GM12878 (cell line): ENCODE results near the gene CCDC159. TPM values are rescaled to one million over a fixed set of nuclear protein-coding genes. Genes with fewer than 3 reads are reported as not detected.

ENCODE experiments used
- ATAC-seq: fragments of 200-7000 bp; cut with Tn5 transposase; 3 replicates; pipeline ENCODE4 v1.9.1; 2020; ENCODE audit warnings: mild to moderate bottlenecking, moderate library complexity
- BruUV-seq: library from RNA; stranded (reverse); fragments of 400-500 nt; replicated peaks from 2 replicates; lab custom pipeline; 2021; lab: Mats Ljungman, UMichigan
- CTCF ChIA-PET: fragments of 300-600 bp; sonication (Branson Sonifier 250); formaldehyde crosslinking; extraction: SDS; loops from one replicate; lab custom pipeline; 2021; ENCODE audit warnings: inconsistent platforms; lab: Yijun Ruan, JAX
- POLR2A ChIA-PET: fragments of 350-600 bp; formaldehyde crosslinking; extraction: SDS; loops from one replicate; lab custom pipeline; 2021; ENCODE audit warnings: inconsistent platforms; lab: Charles Lee
- RAD21 ChIA-PET: fragments of 300-600 bp; sonication (Branson Sonifier 250); formaldehyde crosslinking; loops from one replicate; lab custom pipeline; 2023; ENCODE audit warnings: antibody characterized with exemption; ENCODE audit not compliant: unreplicated experiment; lab: Charles Lee
- SMC1A ChIA-PET: fragments of 300-600 bp; sonication (Branson Sonifier 250); formaldehyde crosslinking; loops from one replicate; lab custom pipeline; 2023; ENCODE audit not compliant: unreplicated experiment, uncharacterized antibody; lab: Charles Lee
- DNase-seq: peaks from one replicate; pipeline ENCODE4 v3.0.0-alpha.2; 2011; ENCODE audit warnings: low read depth, low spot score
- FAIRE-seq: peaks from 3 replicates; lab custom pipeline; 2011; peaks lifted over from hg19 to GRCh38; lab: Jason Lieb, UNC
- H2AFZ ChIP-seq: 2 replicates; pipeline ENCODE4 v1.6.0; 2011; ENCODE audit warnings: low read depth, low read length, control low read depth; ENCODE audit not compliant: control insufficient read depth
- H3K27ac ChIP-seq: 2 replicates; pipeline ENCODE4 v1.5.1; 2011; ENCODE audit warnings: control low read depth; ENCODE audit not compliant: control insufficient read depth, insufficient read depth
- H3K27me3 ChIP-seq, 2 experiments: replicated peaks in 1 of 2; 2 replicates each; pipeline versions ENCODE4 v1.6.0 to v1.6.1; 2011; ENCODE audit warnings: low read length in 1 of 2; ENCODE audit not compliant: control insufficient read depth in 2 of 2, insufficient read depth in 2 of 2
- H3K36me3 ChIP-seq, 2 experiments: 2 replicates each; pipeline ENCODE4 v1.5.1; 2011; ENCODE audit warnings: low read length in 1 of 2; ENCODE audit not compliant: control insufficient read depth in 2 of 2, insufficient read depth in 2 of 2
- H3K4me1 ChIP-seq: 2 replicates; pipeline ENCODE4 v1.6.1; 2011; ENCODE audit warnings: mild to moderate bottlenecking, low read length, moderate library complexity, mixed read lengths; ENCODE audit not compliant: control insufficient read depth, insufficient read depth
- H3K4me2 ChIP-seq: 2 replicates; pipeline ENCODE4 v1.6.0; 2011; ENCODE audit warnings: control low read depth; ENCODE audit not compliant: control insufficient read depth, insufficient read depth
- H3K4me3 ChIP-seq: fragments of 200-600 bp; sonication (generic); 2 replicates; pipeline ENCODE4 v1.5.1; 2016
- H3K79me2 ChIP-seq: 2 replicates; pipeline ENCODE4 v1.6.0; 2011; ENCODE audit warnings: low read length; ENCODE audit not compliant: control insufficient read depth, insufficient read depth
- H3K9ac ChIP-seq: 2 replicates; pipeline ENCODE4 v1.8.0; 2011; ENCODE audit warnings: low read length, control low read depth, mixed read lengths; ENCODE audit not compliant: control insufficient read depth, insufficient read depth
- H3K9me3 ChIP-seq: replicated peaks from 3 replicates; pipeline ENCODE4 v1.5.1; 2011; ENCODE audit warnings: mild to moderate bottlenecking, low read length; ENCODE audit not compliant: control insufficient read depth, insufficient read depth
- H4K20me1 ChIP-seq: 2 replicates; pipeline ENCODE4 v1.6.0; 2011; ENCODE audit not compliant: control insufficient read depth, insufficient read depth
- CBX3 ChIP-seq: fragments of 200-600 bp; sonication (generic); IDR thresholded peaks from 2 replicates; pipeline ENCODE4 v1.6.1; 2016; ENCODE audit warnings: low read depth, borderline replicate concordance
- CHD4 ChIP-seq: fragments of 200-600 bp; sonication (generic); IDR thresholded peaks from 2 replicates; pipeline ENCODE4 v1.6.1; 2016; ENCODE audit warnings: mild to moderate bottlenecking
- EP300 ChIP-seq, 2 experiments: fragments of 150-350 bp in 1 of 2; IDR thresholded peaks; 2 replicates each; pipeline ENCODE4 v1.6.1; 2011 to 2012; ENCODE audit warnings: low read depth in 2 of 2, low read length in 2 of 2, borderline replicate concordance in 1 of 2, improper control_type of control experiment in 1 of 2, inconsistent platforms in 1 of 2; ENCODE audit not compliant: control insufficient read depth in 1 of 2
- FOXK2 ChIP-seq: fragments of 450-650 bp; IDR thresholded peaks from 2 replicates; pipeline ENCODE4 v1.6.1; 2017; ENCODE audit warnings: mild to moderate bottlenecking, moderate library complexity
- IKZF1 ChIP-seq: fragments of 450-650 bp; conservative IDR thresholded peaks from 2 replicates; pipeline ENCODE4 v1.6.1; 2017; ENCODE audit warnings: antibody characterized with exemption, mild to moderate bottlenecking
- IKZF2 ChIP-seq, 2 experiments: fragments of 450-650 bp; IDR thresholded peaks; 2 replicates each; pipeline ENCODE4 v1.6.1; 2017; ENCODE audit warnings: mild to moderate bottlenecking in 2 of 2, moderate library complexity in 2 of 2
- KDM1A ChIP-seq: fragments of 200-600 bp; sonication (generic); IDR thresholded peaks from 2 replicates; pipeline ENCODE4 v1.6.1; 2016; ENCODE audit warnings: borderline replicate concordance
- MXI1 ChIP-seq: fragments of 150-350 bp; IDR thresholded peaks from 2 replicates; pipeline ENCODE4 v1.6.1; 2011; ENCODE audit warnings: low read depth, mild to moderate bottlenecking, inconsistent platforms, low read length, improper control_type of control experiment
- RAD21 ChIP-seq: IDR thresholded peaks from 2 replicates; pipeline ENCODE4 v1.6.1; 2011; ENCODE audit warnings: mild to moderate bottlenecking, low read depth, low read length, moderate library complexity; ENCODE audit not compliant: insufficient read depth
- SREBF2 ChIP-seq: IDR thresholded peaks from 2 replicates; pipeline ENCODE4 v1.6.1; 2012; ENCODE audit warnings: mild to moderate bottlenecking, low read length
- SUPT20H ChIP-seq: IDR thresholded peaks from 2 replicates; pipeline ENCODE4 v1.6.1; 2011; ENCODE audit warnings: low read depth, mild to moderate bottlenecking, low read length, moderate library complexity, borderline replicate concordance; ENCODE audit not compliant: control insufficient read depth
- WGBS: methylation state at CpG from one replicate; pipeline ENCODE4 v1.1.6; 2016; ENCODE audit warnings: low lambda C conversion rate; ENCODE audit not compliant: insufficient replicate concordance, insufficient coverage; ENCODE audit errors: missing lambda C conversion rate; 5-methylcytosine and 5-hydroxymethylcytosine counted together
- in situ Hi-C: fragments of 300-500 bp; cut with MboI; formaldehyde crosslinking; loops from 9 replicates; pipeline ENCODE4 v1.14.3; 2018; ENCODE audit warnings: mixed read lengths
- intact Hi-C: fragments of 100-400 bp; cut with micrococcal nuclease; formaldehyde crosslinking; loops from one replicate; pipeline ENCODE4 v1.14.2; 2022; ENCODE audit not compliant: unreplicated experiment
- polyA plus RNA-seq, 11 experiments: library from polyadenylated mRNA; depleted of rRNA in 4 of 11; unstranded in 6 of 11; stranded (reverse) in 5 of 11; fragments of >200 nt; fragmentation: Nextera tagmentation in 4 of 11; fragmentation: Illumina TruSeq in 1 of 11; extraction: Ambion mirVana in 4 of 11; extraction: Trizol in 1 of 11; gene quantifications; 1 replicate in 1 of 11; 2 replicates in 10 of 11; pipeline versions ENCODE4 v1.2.1 to v1.2.3, GENCODE V29; 2011 to 2016; ENCODE audit warnings: inconsistent platforms in 2 of 11, missing spikeins in 2 of 11, low read depth in 1 of 11
- total RNA-seq, 4 experiments: library from RNA; depleted of rRNA in 3 of 4; stranded (reverse); fragments of >200 nt in 3 of 4; fragmentation: Illumina TruSeq in 1 of 4; extraction: Trizol in 1 of 4; gene quantifications; 2 replicates each; pipeline versions ENCODE4 v1.2.1 to v1.2.3, GENCODE V29; 2013 to 2021
- TF ChIP-seq, protein P1 (sequence below): fragments of 450-650 bp; IDR thresholded peaks from 2 replicates; pipeline ENCODE4 v1.6.1; 2018; ENCODE audit warnings: mild to moderate bottlenecking, low read depth, moderate library complexity; ENCODE audit not compliant: partially characterized antibody
- TF ChIP-seq, protein P2 (sequence below): IDR thresholded peaks from 2 replicates; pipeline ENCODE4 v1.6.1; 2012; ENCODE audit warnings: low read depth, low read length, improper control_type of control experiment
- TF ChIP-seq, protein P3 (sequence below): fragments of 450-650 bp; IDR thresholded peaks from 2 replicates; pipeline ENCODE4 v1.6.1; 2014; ENCODE audit warnings: mild to moderate bottlenecking
- TF ChIP-seq, protein P4 (sequence below): fragments of 450-650 bp; IDR thresholded peaks from 2 replicates; pipeline ENCODE4 v1.6.1; 2017; ENCODE audit warnings: low read depth, mild to moderate bottlenecking, moderate library complexity

CCDC159 gene
- total and polyA plus RNA-seq, 10 of the 15 experiments (the other 5 are each of a cell fraction or from before 2014, with no cell fraction given): 0.61 to 14.7 (median 10.1) TPM

DNA sequence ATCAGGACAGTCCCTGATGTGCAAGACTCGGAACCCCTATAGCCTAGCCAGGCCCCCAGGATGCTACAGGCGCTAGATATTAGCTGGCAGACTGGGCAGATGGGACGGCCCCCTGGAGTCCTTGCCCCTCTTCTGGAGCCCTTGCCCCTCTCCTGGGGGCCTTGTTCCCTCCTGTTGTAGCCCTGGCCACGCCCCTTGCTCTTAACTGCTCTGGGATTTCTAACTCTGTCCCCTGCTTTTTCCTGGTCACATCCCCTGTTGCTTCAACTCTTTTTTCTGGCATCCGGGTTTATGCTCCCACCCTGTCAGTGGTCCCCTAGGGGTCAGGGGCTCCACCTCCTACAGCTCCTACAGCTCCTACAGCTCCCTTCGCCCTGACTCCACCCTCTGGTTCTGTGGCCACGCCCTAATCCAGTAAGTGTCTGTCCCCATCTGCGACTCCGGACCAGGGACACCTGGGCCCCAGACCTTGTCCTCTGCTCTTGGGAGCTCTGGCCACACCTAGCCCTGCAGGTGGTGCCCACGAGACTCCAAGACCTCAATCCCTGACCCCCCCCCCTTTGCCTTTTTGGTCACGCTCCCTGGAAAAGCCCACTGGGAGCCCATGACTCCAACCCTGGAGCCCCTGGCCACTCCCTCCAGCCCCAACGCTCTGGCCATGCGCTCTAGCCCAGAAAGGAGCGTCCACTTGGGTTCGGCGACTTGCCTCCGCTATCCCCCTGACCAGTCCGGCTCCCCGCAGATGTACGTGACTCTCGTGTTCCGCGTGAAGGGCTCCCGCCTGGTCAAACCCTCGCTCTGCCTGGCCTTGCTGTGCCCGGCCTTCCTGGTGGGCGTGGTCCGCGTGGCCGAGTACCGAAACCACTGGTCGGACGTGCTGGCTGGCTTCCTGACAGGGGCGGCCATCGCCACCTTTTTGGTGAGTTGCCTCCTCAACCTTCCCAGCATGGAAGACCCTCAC, 15.7 kb downstream of the CCDC159 start:
- Histone ChIP-seq H3K36me3 (no peaks in the 10 kb centered on the region), H3K4me2 (no peak overlapping the region), H4K20me1 (no peaks in the 10 kb centered on the region), H3K4me1 (no peaks in the 10 kb centered on the region), H2AFZ (no peak overlapping the region), H3K27me3 (no peaks in the 10 kb centered on the region), H3K79me2 (no peaks in the 10 kb centered on the region), H3K9ac (no peak overlapping the region), H3K9me3 (no peaks in the 10 kb centered on the region), H3K4me3 (no peak overlapping the region), H3K27ac (no peak overlapping the region)
- ATAC-seq: no peak
- POLR2A ChIA-PET: no interaction called here
- 85% methylated on average over 35 of the region's 35 CpGs for WGBS
- in situ Hi-C loops: no loop called here
- FAIRE-seq: no peak
- intact Hi-C loops: no loop called here
- no TSS peak for BruUV-seq
- SMC1A ChIA-PET: no interaction called here
- RAD21 ChIA-PET: interaction anchor here (1.4 kb wide), 1 partner anchor 12 kb away, joined by 5 read pairs; the partner anchor contains the start of gene SWSAP1
- no peak for DNase-seq
- CTCF ChIA-PET: no interaction called here
- TF ChIP-seq, protein P1, sequence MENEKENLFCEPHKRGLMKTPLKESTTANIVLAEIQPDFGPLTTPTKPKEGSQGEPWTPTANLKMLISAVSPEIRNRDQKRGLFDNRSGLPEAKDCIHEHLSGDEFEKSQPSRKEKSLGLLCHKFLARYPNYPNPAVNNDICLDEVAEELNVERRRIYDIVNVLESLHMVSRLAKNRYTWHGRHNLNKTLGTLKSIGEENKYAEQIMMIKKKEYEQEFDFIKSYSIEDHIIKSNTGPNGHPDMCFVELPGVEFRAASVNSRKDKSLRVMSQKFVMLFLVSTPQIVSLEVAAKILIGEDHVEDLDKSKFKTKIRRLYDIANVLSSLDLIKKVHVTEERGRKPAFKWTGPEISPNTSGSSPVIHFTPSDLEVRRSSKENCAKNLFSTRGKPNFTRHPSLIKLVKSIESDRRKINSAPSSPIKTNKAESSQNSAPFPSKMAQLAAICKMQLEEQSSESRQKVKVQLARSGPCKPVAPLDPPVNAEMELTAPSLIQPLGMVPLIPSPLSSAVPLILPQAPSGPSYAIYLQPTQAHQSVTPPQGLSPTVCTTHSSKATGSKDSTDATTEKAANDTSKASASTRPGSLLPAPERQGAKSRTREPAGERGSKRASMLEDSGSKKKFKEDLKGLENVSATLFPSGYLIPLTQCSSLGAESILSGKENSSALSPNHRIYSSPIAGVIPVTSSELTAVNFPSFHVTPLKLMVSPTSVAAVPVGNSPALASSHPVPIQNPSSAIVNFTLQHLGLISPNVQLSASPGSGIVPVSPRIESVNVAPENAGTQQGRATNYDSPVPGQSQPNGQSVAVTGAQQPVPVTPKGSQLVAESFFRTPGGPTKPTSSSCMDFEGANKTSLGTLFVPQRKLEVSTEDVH: no peak
- TF ChIP-seq MXI1 (no peak), CBX3 (no peak), IKZF1 (no peak), IKZF2 (IDR thresholded peaks at IDR 0.05) (no peak), CHD4 (no peak), FOXK2 (no peak), KDM1A (no peak), EP300 (IDR thresholded peaks at IDR 0.05; ENCODE audit: borderline replicate concordance in 1 of 2, control insufficient read depth in 1 of 2, low read depth in 2 of 2, low read length in 2 of 2) (no peak), SUPT20H (no peak), SREBF2 (no peak), RAD21 (no peak)
- TF ChIP-seq, protein P2, sequence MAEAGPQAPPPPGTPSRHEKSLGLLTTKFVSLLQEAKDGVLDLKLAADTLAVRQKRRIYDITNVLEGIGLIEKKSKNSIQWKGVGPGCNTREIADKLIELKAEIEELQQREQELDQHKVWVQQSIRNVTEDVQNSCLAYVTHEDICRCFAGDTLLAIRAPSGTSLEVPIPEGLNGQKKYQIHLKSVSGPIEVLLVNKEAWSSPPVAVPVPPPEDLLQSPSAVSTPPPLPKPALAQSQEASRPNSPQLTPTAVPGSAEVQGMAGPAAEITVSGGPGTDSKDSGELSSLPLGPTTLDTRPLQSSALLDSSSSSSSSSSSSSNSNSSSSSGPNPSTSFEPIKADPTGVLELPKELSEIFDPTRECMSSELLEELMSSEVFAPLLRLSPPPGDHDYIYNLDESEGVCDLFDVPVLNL: no peak
- TF ChIP-seq, protein P3, sequence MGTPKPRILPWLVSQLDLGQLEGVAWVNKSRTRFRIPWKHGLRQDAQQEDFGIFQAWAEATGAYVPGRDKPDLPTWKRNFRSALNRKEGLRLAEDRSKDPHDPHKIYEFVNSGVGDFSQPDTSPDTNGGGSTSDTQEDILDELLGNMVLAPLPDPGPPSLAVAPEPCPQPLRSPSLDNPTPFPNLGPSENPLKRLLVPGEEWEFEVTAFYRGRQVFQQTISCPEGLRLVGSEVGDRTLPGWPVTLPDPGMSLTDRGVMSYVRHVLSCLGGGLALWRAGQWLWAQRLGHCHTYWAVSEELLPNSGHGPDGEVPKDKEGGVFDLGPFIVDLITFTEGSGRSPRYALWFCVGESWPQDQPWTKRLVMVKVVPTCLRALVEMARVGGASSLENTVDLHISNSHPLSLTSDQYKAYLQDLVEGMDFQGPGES: no peak
- TF ChIP-seq, protein P4, sequence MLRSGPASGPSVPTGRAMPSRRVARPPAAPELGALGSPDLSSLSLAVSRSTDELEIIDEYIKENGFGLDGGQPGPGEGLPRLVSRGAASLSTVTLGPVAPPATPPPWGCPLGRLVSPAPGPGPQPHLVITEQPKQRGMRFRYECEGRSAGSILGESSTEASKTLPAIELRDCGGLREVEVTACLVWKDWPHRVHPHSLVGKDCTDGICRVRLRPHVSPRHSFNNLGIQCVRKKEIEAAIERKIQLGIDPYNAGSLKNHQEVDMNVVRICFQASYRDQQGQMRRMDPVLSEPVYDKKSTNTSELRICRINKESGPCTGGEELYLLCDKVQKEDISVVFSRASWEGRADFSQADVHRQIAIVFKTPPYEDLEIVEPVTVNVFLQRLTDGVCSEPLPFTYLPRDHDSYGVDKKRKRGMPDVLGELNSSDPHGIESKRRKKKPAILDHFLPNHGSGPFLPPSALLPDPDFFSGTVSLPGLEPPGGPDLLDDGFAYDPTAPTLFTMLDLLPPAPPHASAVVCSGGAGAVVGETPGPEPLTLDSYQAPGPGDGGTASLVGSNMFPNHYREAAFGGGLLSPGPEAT: no peak
